ENCODE results near the gene ATP10A.

DNA sequence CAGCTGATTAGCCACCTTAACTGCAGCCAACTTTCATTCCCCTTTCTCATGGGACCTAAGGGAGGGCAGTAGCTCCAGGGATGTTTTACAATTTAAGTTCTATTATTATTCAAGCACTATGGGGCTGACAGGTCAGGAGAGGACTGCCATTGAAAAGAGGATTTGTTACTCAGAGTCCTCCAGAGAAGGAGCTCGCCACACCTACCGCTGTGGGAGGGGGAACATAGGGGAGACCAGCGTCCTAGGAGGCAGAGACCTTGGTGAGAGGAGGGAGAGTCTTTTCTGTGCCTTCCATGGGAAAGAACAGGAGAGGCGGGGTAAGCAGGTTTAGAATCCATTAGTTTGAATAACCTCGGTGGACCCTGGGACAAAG is 14.4 kb downstream of the ATP10A start:
- TF ChIP-seq, protein P1, sequence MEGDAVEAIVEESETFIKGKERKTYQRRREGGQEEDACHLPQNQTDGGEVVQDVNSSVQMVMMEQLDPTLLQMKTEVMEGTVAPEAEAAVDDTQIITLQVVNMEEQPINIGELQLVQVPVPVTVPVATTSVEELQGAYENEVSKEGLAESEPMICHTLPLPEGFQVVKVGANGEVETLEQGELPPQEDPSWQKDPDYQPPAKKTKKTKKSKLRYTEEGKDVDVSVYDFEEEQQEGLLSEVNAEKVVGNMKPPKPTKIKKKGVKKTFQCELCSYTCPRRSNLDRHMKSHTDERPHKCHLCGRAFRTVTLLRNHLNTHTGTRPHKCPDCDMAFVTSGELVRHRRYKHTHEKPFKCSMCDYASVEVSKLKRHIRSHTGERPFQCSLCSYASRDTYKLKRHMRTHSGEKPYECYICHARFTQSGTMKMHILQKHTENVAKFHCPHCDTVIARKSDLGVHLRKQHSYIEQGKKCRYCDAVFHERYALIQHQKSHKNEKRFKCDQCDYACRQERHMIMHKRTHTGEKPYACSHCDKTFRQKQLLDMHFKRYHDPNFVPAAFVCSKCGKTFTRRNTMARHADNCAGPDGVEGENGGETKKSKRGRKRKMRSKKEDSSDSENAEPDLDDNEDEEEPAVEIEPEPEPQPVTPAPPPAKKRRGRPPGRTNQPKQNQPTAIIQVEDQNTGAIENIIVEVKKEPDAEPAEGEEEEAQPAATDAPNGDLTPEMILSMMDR (conservative IDR thresholded peaks at IDR 0.05), result no peak
- TF ChIP-seq ZFX (IDR thresholded peaks at IDR 0.05), result no peak
